GM12878 (cell line): Measurements from ENCODE around the gene PMM2. TPM values are rescaled to one million over a fixed set of nuclear protein-coding genes. Genes with fewer than 3 reads are reported as not detected.
"Not testable (repeated sequence)": the region's sequence is repeated elsewhere in the genome, so short reads cannot be mapped to it uniquely, and the experiment has no call there.

Experiments used
- ATAC-seq: fragments of 200-7000 bp; cut with Tn5 transposase; 3 replicates; pipeline ENCODE4 v1.9.1; 2020; ENCODE audit warnings: mild to moderate bottlenecking, moderate library complexity
- BruUV-seq: library from RNA; stranded (reverse); fragments of 400-500 nt; replicated peaks from 2 replicates; lab custom pipeline; 2021; lab: Mats Ljungman, UMichigan
- CTCF ChIA-PET: fragments of 300-600 bp; sonication (Branson Sonifier 250); formaldehyde crosslinking; extraction: SDS; loops from one replicate; lab custom pipeline; 2021; ENCODE audit warnings: inconsistent platforms; lab: Yijun Ruan, JAX
- POLR2A ChIA-PET: fragments of 350-600 bp; formaldehyde crosslinking; extraction: SDS; loops from one replicate; lab custom pipeline; 2021; ENCODE audit warnings: inconsistent platforms; lab: Charles Lee
- RAD21 ChIA-PET: fragments of 300-600 bp; sonication (Branson Sonifier 250); formaldehyde crosslinking; loops from one replicate; lab custom pipeline; 2023; ENCODE audit warnings: antibody characterized with exemption; ENCODE audit not compliant: unreplicated experiment; lab: Charles Lee
- SMC1A ChIA-PET: fragments of 300-600 bp; sonication (Branson Sonifier 250); formaldehyde crosslinking; loops from one replicate; lab custom pipeline; 2023; ENCODE audit not compliant: unreplicated experiment, uncharacterized antibody; lab: Charles Lee
- DNase-seq: peaks from one replicate; pipeline ENCODE4 v3.0.0-alpha.2; 2011; ENCODE audit warnings: low read depth, low spot score
- FAIRE-seq: peaks from 3 replicates; lab custom pipeline; 2011; peaks lifted over from hg19 to GRCh38; lab: Jason Lieb, UNC
- H2AFZ ChIP-seq: 2 replicates; pipeline ENCODE4 v1.6.0; 2011; ENCODE audit warnings: low read depth, low read length, control low read depth; ENCODE audit not compliant: control insufficient read depth
- H3K27ac ChIP-seq: 2 replicates; pipeline ENCODE4 v1.5.1; 2011; ENCODE audit warnings: control low read depth; ENCODE audit not compliant: control insufficient read depth, insufficient read depth
- H3K27me3 ChIP-seq, 2 experiments: replicated peaks in 1 of 2; 2 replicates each; pipeline versions ENCODE4 v1.6.0 to v1.6.1; 2011; ENCODE audit warnings: low read length in 1 of 2; ENCODE audit not compliant: control insufficient read depth in 2 of 2, insufficient read depth in 2 of 2
- H3K36me3 ChIP-seq, 2 experiments: 2 replicates each; pipeline ENCODE4 v1.5.1; 2011; ENCODE audit warnings: low read length in 1 of 2; ENCODE audit not compliant: control insufficient read depth in 2 of 2, insufficient read depth in 2 of 2
- H3K4me1 ChIP-seq: 2 replicates; pipeline ENCODE4 v1.6.1; 2011; ENCODE audit warnings: mild to moderate bottlenecking, low read length, moderate library complexity, mixed read lengths; ENCODE audit not compliant: control insufficient read depth, insufficient read depth
- H3K4me2 ChIP-seq: 2 replicates; pipeline ENCODE4 v1.6.0; 2011; ENCODE audit warnings: control low read depth; ENCODE audit not compliant: control insufficient read depth, insufficient read depth
- H3K4me3 ChIP-seq: fragments of 200-600 bp; sonication (generic); 2 replicates; pipeline ENCODE4 v1.5.1; 2016
- H3K79me2 ChIP-seq: 2 replicates; pipeline ENCODE4 v1.6.0; 2011; ENCODE audit warnings: low read length; ENCODE audit not compliant: control insufficient read depth, insufficient read depth
- H3K9ac ChIP-seq: 2 replicates; pipeline ENCODE4 v1.8.0; 2011; ENCODE audit warnings: low read length, control low read depth, mixed read lengths; ENCODE audit not compliant: control insufficient read depth, insufficient read depth
- H3K9me3 ChIP-seq: replicated peaks from 3 replicates; pipeline ENCODE4 v1.5.1; 2011; ENCODE audit warnings: mild to moderate bottlenecking, low read length; ENCODE audit not compliant: control insufficient read depth, insufficient read depth
- H4K20me1 ChIP-seq: 2 replicates; pipeline ENCODE4 v1.6.0; 2011; ENCODE audit not compliant: control insufficient read depth, insufficient read depth
- WGBS: methylation state at CpG from one replicate; pipeline ENCODE4 v1.1.6; 2016; ENCODE audit warnings: low lambda C conversion rate; ENCODE audit not compliant: insufficient replicate concordance, insufficient coverage; ENCODE audit errors: missing lambda C conversion rate; 5-methylcytosine and 5-hydroxymethylcytosine counted together
- in situ Hi-C: fragments of 300-500 bp; cut with MboI; formaldehyde crosslinking; loops from 9 replicates; pipeline ENCODE4 v1.14.3; 2018; ENCODE audit warnings: mixed read lengths
- intact Hi-C: fragments of 100-400 bp; cut with micrococcal nuclease; formaldehyde crosslinking; loops from one replicate; pipeline ENCODE4 v1.14.2; 2022; ENCODE audit not compliant: unreplicated experiment
- polyA plus RNA-seq, 11 experiments: library from polyadenylated mRNA; depleted of rRNA in 4 of 11; unstranded in 6 of 11; stranded (reverse) in 5 of 11; fragments of >200 nt; fragmentation: Nextera tagmentation in 4 of 11; fragmentation: Illumina TruSeq in 1 of 11; extraction: Ambion mirVana in 4 of 11; extraction: Trizol in 1 of 11; gene quantifications; 1 replicate in 1 of 11; 2 replicates in 10 of 11; pipeline versions ENCODE4 v1.2.1 to v1.2.3, GENCODE V29; 2011 to 2016; ENCODE audit warnings: inconsistent platforms in 2 of 11, missing spikeins in 2 of 11, low read depth in 1 of 11
- total RNA-seq, 4 experiments: library from RNA; depleted of rRNA in 3 of 4; stranded (reverse); fragments of >200 nt in 3 of 4; fragmentation: Illumina TruSeq in 1 of 4; extraction: Trizol in 1 of 4; gene quantifications; 2 replicates each; pipeline versions ENCODE4 v1.2.1 to v1.2.3, GENCODE V29; 2013 to 2021

PMM2 gene
- total and polyA plus RNA-seq, 10 of the 15 experiments (the other 5 are each of a cell fraction or from before 2014, with no cell fraction given): 22.6 to 69.4 (median 52.3) TPM

- H3K4me1 ChIP-seq, H3K9me3 ChIP-seq, FAIRE-seq, ATAC-seq, H3K36me3 ChIP-seq, H3K27ac ChIP-seq, in situ Hi-C loops, H4K20me1 ChIP-seq, H2AFZ ChIP-seq, H3K27me3 ChIP-seq, intact Hi-C loops, POLR2A ChIA-PET, SMC1A ChIA-PET, BruUV-seq, H3K4me3 ChIP-seq, RAD21 ChIA-PET, H3K4me2 ChIP-seq, H3K9ac ChIP-seq, H3K79me2 ChIP-seq, CTCF ChIA-PET, DNase-seq: not testable (repeated sequence)
- WGBS: 92% methylated on average over 15 of the region's 15 CpGs
Measured at GRCh38 chr16:8837594-8837993, 40.0 kb downstream of the PMM2 start.

DNA sequence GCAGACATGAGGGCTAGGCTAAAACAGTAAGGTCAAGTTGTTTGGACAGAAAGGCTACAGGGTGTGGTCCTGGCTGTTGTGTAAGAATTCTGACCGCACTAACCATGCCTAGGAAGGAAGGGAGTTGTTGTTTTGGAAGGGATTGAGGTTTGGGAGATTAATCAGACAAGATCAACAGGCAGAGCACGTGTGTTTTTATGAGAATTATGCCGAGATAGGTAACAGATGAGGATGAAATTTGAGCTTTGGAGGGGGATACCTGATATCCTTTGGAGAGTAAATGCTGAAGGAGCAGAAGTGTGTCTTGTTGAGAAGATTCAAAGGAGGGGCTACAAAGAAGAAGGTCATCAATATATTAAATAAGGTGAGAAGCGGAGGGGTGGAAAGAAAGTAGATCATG, 44.4 kb downstream of the PMM2 start:
- RAD21 ChIA-PET, intact Hi-C loops, H3K4me3 ChIP-seq, H3K27me3 ChIP-seq, DNase-seq, H2AFZ ChIP-seq, POLR2A ChIA-PET, ATAC-seq, H3K79me2 ChIP-seq, H3K9me3 ChIP-seq, H3K4me1 ChIP-seq, H3K9ac ChIP-seq, CTCF ChIA-PET, H3K36me3 ChIP-seq, BruUV-seq, H4K20me1 ChIP-seq, in situ Hi-C loops, H3K4me2 ChIP-seq, SMC1A ChIA-PET, H3K27ac ChIP-seq, FAIRE-seq: not testable (repeated sequence)
- 88% methylated on average over 3 of the region's 4 CpGs for WGBS

DNA sequence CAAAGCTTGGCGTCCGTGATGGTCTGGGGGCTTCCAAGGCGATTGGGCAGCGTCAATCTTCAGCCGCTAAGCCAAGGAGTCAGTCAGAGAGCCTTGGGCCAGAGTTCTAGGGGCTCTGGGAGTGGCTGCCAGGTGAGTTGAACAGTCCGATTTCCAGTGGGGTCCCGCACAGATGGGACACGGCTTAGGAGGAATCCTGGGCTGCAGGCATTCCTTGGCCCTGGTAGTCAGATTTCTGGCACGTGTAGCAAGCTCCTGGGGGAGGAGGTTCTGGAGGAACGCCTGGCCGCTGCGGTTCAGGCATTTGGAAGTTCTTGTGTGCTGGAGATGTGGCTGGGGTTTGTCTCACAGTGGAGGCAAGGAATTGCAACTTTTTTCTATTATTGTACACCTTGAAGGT, 45.7 kb downstream of the PMM2 start:
- H4K20me1 ChIP-seq, DNase-seq, H3K79me2 ChIP-seq, H3K4me2 ChIP-seq, H3K4me3 ChIP-seq, H2AFZ ChIP-seq, CTCF ChIA-PET, H3K9ac ChIP-seq, H3K4me1 ChIP-seq, BruUV-seq, FAIRE-seq, H3K9me3 ChIP-seq, H3K27ac ChIP-seq, in situ Hi-C loops, ATAC-seq, SMC1A ChIA-PET, H3K27me3 ChIP-seq, RAD21 ChIA-PET, POLR2A ChIA-PET, intact Hi-C loops: not testable (repeated sequence)
- 88% methylated on average over 11 of the region's 12 CpGs for WGBS
- peaks cover 14 to 16% of the 10 kb centered on the region in 2 experiments; a peak in 3 of 4 replicates for H3K36me3 ChIP-seq
